22Rv1 (cell line): Measurements from ENCODE around the gene TFCP2L1.

Source experiments
- CTCF ChIP-seq: fragments of 450-650 bp; IDR thresholded peaks from 2 replicates; pipeline ENCODE4 v1.5.1; 2017; ENCODE audit warnings: mild to moderate bottlenecking
- ZFX ChIP-seq: fragments of 450-650 bp; IDR thresholded peaks from 2 replicates; pipeline ENCODE4 v1.6.1; 2017; ENCODE audit warnings: antibody characterized with exemption, borderline replicate concordance

- no peak for TF ChIP-seq CTCF
- no peak for TF ChIP-seq ZFX
These were observed 48.3 kb downstream of the TFCP2L1 start for GRCh38 chr2:121236650-121237180.
